Midbrain (tissue), 1 donor: ENCODE data around the gene DRAP1.

Experiments used
- DNase-seq: peaks from one replicate; lab custom pipeline; 2025; lab: John Stamatoyannopoulos, UW

The DRAP1 gene, protein sequence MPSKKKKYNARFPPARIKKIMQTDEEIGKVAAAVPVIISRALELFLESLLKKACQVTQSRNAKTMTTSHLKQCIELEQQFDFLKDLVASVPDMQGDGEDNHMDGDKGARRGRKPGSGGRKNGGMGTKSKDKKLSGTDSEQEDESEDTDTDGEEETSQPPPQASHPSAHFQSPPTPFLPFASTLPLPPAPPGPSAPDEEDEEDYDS

DNA sequence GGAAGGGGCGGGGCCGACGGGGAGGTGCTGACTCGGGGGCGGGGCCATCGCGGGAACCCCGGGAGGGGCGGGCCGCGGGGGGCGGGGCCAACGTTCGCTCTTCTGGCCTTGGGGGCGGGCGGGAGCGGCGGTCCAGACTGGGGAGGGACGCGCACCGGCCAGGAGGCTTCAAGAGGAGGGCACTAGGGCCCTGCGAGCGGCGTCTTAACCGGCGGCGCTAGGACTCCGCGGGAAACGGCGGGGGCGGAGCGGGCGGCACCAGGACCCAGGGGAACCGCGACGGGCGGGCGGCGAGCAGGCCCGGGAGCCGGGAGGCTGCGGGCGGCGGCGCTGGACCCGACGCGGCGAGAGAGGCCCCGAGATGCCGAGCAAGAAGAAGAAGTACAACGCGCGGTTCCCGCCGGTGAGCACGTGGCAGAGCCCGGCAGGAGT lies at the start of gene DRAP1:
Gene DRAP1, plus strand, starts transcription at position 286 of the 432 bp plus-strand sequence. Its CDS starts 76 bp downstream, at position 362.
- peak; percentile 99 for DNase-seq

DNA sequence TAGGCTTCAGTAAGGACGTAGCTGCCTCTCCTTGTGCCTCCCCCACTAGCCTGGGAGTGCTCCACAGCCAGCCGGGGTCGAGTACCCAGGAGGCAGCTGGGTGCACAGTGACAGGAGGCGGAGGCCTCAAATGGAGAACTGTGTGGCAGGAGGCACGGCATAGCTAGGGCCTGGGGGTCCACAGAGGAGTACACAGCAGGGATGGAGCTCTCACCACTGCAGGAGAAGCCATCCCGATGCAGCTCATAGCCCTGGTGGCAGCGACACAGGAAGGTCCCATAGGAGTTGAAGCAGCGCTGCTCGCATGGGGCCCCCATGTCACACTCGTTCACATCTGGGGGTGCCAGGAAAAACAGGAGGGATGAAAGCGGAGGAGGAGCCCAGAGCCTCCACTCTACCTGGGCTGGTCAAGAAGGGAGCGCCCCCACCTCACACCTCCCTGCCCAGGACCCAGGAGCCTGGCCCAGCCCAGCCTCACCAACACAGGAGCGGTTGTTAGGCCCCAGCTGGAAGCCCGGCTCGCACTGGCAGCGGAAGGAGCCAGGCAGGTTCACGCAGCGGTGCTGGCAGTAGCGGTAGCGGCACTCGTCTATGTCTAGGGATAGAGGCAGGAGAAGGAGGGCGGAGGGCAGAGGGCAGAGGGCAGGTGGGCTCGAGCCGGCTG lies 49.5 kb upstream of the DRAP1 start:
- DNase-seq, result no peak

DNA sequence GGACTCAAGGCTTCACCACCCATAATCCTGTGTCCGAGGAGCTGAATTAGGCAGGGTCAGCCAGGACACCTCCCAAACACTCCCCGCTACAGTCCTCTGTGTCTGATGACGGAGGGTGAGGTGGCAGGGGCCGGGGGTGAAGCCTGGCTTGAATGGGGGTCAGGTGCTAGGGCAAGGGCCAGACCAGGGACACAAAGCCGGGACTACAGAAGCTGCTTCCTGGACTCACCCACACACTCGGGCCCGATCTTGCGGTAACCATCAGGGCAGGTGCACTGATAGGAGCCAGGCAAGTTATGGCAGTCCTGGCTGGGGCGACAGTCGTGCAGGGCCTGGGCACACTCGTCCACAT lies 48.9 kb upstream of the DRAP1 start:
- no peak for DNase-seq

DNA sequence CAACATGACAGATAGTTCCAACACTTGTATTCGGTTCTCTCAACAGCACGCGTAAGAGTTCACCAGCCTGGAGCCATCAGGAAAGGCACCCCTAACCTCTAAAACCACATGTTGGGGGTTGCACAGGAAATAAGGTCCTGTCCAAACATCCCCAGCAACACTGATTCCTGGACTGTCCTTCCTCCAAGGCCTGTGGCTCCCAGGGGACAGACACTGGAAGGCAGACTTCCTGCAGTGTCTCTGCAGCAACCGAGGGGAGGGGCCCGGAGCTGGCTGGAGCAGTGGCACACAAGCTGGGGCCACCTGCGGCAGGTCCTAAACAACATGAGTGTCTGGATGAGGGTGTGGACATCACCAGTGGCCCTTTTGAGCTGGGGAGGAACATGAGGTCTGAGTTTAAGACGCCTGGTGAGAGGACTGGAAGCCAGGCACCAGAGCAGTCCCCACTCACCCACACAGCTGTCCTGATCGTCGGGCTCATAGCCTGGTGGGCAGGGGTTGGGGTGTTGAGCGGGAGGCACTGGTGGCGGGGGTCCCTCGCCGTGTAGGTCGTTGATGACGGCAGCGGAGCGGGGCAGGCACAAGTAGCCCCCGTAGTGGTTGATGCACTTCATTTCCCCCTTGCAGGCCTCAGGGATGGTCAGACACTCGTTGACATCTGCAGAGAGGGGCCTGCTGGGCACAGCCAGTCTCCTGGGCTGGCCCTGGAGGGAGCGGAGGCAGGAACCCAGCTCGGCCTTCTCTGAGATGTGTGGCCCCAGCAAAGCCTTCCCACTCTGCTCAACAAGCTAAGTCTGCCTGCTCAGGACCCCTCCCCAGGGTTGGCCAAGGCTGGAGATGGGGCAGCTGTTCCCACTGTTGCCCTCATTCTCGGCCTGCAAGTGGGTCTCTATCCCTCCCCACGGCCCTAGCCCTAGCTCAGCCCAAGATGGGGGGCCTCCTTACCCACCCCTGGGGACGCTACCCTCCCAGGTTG lies 48.2 kb upstream of the DRAP1 start:
- no peak for DNase-seq

DNA sequence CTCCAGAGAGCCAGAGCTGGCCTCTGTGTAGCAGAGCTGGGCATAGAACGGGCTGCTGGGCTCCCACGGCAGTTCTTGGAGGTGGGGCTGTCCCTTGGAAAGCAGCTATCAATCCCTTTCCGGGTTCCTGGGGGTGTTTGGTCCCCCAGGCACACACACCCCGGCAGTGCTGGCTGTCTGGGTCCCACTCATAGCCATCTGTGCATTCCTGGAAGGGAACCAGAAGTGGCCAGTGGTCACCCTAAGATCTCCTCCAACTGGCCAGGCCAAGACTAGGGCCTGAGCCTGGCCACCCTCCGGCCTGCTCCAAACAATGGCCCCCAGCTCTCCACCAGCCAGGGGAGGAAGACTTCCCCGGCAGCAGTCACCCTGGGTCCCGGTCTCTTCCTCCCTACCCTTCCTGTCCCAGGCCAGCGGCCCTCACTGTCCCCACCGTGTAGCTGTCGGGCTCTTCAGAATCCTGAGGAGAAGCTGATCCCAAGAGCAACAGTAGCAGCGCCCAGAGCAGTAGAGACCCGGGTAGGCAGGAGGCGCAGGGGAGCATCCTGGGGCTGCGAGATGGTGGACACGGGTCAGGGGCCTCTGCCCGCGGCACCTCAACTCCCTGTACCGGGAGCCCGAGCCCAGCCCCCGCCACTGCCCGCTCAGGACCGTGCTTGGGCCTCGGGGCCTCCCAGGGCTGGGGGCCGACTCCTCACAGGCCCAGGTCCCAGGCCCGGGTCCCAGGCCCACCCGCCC lies 47.2 kb upstream of the DRAP1 start:
- peak; percentile 3 for DNase-seq

DNA sequence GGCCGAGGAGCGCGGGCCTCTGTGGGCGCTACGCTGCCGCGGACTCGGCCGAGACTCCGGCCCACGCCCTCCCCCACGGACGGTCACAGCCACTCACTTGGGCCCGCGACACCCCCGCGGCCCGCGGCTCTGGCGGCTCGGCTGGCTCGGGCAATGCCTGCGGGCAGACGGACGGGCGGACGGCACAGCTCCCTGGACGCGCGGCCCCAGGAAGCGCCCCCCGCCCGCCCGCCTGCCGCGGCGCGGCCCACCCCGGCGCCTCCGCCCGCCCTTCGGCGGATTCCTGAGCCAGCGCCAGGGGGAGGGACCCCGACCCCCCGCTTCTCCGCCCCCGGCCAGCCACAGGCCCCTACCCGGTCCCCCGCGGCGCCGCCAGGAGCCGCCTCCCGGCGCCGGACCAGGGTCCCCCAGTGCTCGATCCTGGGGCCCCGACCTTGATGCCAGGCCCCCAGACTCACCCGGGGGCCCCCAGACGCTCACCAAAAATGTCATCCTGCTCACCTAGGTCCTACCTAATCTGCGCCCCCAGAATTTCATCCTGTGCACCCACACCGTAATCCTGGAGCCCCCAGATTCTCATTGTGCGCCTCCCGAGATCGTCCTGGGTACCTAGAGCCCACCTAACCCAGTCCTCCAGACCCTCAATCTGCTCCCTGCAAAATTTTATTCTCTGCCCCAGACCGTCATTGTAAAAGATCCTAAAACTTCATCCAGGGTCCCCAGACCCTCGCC lies 46.5 kb upstream of the DRAP1 start, which contains the start of gene EFEMP2:
Gene EFEMP2, minus strand, starts transcription at position 215 of the 732 bp plus-strand sequence. CDS start 446 bp downstream, outside the sequence.
- no peak for DNase-seq

DNA sequence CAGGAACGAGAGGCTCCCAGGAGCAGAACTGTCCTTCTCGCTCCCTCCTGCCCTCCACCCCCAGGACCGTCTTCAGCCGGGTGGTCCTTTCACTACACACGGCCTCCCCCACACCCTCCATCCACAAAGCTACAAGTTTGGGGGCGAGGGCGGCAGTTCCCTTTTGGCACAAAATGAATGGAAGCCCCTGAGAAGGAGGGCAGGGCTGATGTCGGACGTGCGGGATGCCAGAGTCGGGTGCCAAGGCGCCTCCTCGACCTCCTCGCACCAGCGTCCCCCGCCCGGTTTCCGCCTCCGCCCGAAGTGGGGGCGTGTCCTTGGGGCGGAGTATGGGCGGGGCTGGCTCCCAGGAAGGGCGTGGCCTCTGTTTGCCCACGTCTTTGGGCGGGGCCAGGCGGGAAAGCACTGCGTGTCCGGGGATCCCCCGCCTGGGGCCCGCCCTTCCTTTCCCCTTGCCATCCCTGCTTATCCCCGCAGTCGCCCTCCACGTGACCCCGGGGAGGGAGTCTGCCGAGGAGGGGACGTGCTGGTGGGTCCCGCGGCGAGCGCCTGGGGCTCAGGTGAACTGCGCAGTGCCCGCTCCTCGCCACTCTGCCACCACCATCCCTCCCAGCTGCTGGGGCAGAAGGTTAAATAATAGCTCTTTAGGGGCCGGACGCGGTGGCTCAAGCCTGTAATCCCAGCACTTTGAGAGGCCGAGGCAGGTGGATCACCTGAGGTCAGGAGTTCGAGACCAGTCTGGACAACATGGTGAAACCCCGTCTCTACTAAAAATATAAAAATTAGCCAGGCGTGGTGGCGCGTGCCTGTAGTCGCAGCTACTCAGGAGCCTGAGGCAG lies 45.7 kb upstream of the DRAP1 start:
- peak; percentile 94 for DNase-seq

DNA sequence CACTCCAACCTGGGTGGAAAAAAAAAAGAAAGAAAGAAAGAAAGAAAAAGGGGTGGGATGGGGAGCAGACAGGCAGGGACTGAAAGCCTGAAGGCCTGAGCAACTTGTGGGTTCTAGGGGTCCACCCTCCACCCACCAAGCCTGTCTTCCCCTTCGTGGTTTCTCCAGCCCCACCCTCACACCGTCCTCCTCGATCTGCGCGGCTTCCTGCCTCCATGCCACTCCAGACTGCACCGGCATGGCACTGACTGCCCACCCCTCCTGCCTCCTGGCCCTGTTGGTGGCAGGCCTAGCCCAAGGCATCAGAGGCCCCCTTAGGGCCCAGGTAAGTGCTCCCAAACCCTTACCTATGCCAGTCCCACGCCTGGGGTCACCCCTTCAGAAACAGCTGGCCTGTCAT lies 39.6 kb upstream of the DRAP1 start, which contains the start of gene CTSW:
Gene CTSW, plus strand, starts transcription at position 221 of the 400 bp plus-strand sequence. Its CDS starts 18 bp downstream, at position 239.
- DNase-seq, result no peak

DNA sequence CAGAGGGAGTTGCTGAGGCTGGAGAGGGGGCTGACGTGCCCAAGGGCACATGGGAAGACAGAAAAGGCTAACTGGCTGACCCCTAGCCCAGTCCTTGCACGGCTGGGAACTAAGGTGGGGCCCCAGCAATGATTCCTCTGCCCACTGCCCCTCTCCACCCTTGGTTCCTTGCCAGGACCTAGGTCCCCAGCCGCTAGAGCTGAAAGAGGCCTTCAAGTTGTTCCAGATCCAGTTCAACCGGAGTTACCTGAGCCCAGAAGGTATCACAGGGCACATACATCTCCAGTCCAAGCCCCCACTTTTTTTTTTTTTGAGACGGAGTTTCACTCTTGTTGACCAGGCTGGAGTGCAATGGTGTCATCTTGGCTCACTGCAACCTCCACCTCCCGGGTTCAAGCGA lies 39.2 kb upstream of the DRAP1 start:
- DNase-seq, result no peak

DNA sequence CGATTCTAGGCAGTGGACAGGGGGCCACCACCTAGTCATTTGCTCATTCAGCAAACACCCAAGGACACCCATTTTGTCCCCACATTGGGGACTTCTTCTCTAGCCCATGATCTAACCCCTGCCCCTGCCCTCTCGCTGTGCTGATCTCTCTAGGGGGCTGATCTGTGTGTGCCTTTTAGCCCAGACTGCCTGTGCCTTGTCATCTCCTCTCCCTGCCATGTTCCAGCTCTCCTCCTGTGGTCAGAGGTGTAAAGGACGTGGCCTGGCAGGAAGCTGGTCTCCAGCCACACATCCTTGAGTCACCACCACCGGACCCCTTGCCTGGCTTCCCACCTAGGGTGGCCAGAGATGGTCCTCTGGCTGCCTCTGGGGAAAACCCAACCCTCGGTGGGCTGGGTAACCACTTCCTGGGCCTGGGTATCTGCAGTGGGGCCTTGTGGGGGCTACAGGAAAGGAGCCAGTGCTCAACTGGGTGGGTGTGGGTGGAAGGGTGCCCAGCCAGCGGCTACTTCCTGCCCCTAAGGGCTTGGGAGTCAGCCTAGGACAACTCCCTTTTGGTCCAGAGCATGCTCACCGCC lies 38.3 kb upstream of the DRAP1 start:
- DNase-seq, result no peak

DNA sequence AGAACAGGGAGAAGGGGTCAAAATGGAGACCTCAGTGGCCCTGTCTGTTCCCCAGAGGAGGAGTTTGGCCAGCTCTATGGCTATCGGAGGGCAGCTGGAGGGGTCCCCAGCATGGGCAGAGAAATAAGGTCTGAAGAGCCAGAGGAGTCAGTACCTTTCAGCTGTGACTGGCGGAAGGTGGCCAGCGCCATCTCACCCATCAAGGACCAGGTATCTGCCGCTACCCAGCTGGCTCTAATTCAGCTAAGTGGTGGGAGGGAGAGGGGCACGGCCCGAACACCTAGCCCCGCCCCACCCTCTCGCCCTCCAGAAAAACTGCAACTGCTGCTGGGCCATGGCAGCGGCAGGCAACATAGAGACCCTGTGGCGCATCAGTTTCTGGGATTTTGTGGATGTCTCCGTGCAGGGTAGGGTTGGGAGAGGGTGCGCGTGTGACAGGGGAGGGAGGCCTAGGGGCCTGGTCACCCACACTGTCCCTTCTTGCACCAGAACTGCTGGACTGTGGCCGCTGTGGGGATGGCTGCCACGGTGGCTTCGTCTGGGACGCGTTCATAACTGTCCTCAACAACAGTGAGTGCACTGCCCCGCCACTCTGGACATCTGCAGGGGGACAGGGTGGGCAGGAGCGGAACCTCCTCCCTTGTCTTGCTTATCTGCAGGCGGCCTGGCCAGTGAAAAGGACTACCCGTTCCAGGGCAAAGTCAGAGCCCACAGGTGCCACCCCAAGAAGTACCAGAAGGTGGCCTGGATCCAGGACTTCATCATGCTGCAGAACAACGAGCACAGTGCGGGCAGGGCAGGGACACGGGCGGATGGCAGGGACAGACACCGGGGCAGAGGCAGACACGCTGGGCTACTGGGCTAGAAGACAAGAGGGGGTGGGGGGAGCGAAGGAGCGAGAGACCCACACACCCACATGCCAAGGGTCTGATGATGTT lies 36.8 kb upstream of the DRAP1 start:
- no peak for DNase-seq

DNA sequence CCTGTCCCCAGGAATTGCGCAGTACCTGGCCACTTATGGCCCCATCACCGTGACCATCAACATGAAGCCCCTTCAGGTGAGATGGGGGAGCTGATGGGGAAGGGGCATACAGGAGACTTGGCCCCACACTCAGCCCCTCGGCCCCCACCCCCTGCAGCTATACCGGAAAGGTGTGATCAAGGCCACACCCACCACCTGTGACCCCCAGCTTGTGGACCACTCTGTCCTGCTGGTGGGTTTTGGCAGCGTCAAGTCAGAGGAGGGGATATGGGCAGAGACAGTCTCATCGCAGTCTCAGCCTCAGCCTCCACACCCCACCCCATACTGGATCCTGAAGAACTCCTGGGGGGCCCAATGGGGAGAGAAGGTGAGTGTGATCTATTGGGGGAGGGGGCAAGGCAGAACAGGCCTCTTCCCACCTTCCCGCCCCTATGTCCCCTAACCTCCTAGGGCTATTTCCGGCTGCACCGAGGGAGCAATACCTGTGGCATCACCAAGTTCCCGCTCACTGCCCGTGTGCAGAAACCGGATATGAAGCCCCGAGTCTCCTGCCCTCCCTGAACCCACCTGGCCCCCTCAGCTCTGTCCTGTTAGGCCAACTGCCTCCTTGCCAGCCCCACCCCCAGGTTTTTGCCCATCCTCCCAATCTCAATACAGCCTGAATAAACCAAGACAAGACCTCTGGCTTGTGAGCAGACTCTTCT lies 36.0 kb upstream of the DRAP1 start:
- no peak for DNase-seq

DNA sequence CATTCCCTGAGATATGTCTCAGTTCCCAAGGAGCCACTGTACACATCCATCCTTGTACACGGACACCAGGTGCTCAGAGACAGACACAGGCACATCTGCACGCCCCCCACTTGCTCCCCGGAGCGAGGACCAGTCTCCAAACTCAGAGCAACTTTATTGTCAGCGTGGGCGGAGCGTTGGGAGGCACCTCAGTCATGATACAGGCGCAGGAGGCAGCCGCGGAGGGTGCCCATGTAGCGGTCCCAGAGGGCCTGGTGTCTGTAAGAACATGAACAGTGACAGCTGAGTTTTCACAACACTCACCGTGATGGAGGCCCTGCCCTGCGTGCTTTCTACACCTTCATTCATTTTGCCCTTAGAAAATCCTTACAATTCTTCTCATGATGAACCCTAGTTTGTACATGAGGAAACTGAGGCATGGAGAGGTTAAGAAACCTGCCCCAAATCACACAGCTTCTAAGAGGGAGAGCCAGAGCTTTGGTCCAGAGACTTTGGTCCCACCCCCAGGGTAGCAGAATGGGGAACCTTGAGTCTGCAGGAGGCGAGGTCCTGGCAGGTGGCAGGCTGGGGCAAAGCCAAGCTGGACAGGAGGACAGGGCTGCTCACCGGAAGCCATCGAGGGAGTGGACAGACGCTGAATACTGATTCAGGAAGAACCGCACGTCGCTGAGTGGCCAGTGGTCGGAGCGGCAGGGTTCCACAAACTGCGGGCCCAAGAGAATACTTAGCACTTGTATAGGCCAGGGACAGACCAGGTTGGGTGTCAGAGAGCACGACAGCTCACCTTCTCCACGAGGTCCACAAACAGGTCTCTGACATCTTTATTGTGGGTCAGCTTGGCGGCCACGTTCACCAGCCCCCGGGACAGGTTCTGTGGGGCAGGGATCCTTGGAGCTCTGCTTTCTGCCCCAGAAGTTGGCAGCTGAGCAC lies 35.2 kb upstream of the DRAP1 start:
- no peak for DNase-seq

DNA sequence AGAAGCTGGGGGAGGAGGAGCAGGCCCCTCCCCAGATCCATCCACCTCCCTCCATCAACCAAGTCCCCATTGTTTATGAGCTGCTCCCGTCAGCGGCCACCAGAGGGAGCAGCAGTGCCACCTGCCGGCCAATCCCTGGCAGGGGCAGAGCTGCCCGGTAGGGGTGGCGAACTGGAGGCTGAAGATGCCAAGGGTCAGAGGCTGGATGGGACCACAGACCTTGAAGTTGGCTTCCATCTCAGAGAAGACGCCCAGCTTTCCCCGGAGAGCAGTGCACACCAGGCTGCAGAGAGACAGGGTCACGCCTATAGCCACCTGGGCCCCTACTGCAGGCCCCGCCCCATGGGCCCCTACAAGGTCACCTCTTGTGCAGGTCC lies 34.5 kb upstream of the DRAP1 start:
- DNase-seq, result peak; percentile 80

DNA sequence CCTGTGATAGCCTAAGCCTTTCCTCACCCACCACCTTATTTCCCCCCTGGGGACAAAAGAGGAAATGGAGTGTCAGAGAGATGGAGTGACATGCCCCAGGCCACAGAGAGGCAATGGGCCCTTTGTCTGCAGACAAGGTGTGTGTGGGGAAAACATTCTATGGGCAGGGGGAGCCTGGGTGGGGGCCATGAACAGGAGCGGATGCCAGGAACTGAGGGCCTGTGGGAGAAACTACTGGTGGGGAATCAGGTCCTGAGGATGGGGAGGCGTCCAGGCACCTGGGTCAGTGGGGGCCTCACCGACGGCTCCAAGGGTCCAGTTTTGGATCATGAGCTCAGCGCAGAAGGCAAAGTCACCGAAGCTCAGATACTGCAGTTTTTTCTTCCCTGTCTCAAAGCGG lies 34.0 kb upstream of the DRAP1 start:
- DNase-seq, result no peak

DNA sequence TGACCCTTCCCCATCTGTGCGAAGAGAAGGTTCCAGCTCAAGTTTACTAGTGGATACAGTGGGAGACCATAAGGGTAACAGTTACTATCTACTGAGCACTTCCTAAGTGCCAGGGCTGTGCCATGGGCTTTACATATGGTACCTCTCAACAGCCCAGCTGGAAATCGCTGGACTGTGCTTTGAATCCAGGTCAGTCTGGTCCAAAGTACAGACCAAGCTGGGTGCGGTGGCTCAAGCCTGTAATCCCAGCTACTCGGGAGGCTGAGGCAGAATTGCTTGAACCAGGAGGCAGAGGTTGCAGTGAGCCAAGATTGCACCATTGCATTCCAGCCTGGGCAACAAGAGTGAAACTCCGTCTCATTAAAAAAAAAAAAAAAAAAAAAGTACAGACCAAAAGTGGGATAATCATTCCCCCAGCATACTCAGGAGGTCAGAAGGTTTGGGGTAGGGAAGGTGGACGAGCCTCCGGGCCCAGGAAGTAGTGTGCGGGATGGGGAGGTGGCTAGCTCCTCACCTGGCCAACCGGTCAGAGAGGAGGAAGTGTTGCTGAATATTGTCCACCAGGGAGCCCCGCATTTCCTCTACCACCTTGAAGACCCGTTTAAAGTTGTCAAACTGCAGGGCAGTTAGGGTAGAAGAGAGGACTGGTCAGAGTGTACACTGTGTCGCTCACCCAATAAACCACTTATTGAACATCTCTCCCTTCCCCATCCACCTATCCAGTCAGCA lies 33.3 kb upstream of the DRAP1 start:
- no peak for DNase-seq
